HepG2 (cell line): Measurements from ENCODE around the gene DCUN1D2. TPM values are rescaled to one million over a fixed set of nuclear protein-coding genes. Genes with fewer than 3 reads are reported as not detected.

Source experiments
- CC2D1A ChIP-seq: sonication (generic); formaldehyde crosslinking; IDR thresholded peaks from 2 replicates; pipeline ENCODE4 v1.8.1; 2023; ENCODE audit warnings: mild to moderate bottlenecking, missing genetic modification reagents
- CEBPZ ChIP-seq: IDR thresholded peaks from 2 replicates; pipeline ENCODE4 v1.6.1; 2012; ENCODE audit warnings: low read length, improper control_type of control experiment
- DMAP1 ChIP-seq: IDR thresholded peaks from 2 replicates; pipeline ENCODE4 v1.6.1; 2016
- FOXC1 ChIP-seq: sonication (generic); formaldehyde crosslinking; IDR thresholded peaks from 2 replicates; pipeline ENCODE4 v1.8.0; 2022; ENCODE audit warnings: mild to moderate bottlenecking, missing genetic modification reagents, borderline replicate concordance
- GATAD1 ChIP-seq: IDR thresholded peaks from 2 replicates; pipeline ENCODE4 v1.6.1; 2016; ENCODE audit warnings: missing genetic modification reagents, missing compliant biosample characterization
- KLF6 ChIP-seq: IDR thresholded peaks from 2 replicates; pipeline ENCODE4 v1.8.0; 2016; ENCODE audit warnings: missing biosample characterization, missing genetic modification reagents
- MYPOP ChIP-seq: sonication (generic); formaldehyde crosslinking; IDR thresholded peaks from 2 replicates; pipeline ENCODE4 v1.8.1; 2023; ENCODE audit warnings: mild to moderate bottlenecking, moderate library complexity, missing genetic modification reagents
- NBN ChIP-seq: fragments of 450-650 bp; conservative IDR thresholded peaks from 2 replicates; pipeline ENCODE4 v1.6.1; 2017
- PHF8 ChIP-seq: sonication (generic); formaldehyde crosslinking; IDR thresholded peaks from 2 replicates; pipeline ENCODE4 v1.5.0; 2020; ENCODE audit warnings: missing genetic modification reagents
- RARA ChIP-seq: IDR thresholded peaks from 2 replicates; pipeline ENCODE4 v1.6.1; 2016; ENCODE audit warnings: missing genetic modification reagents, missing compliant biosample characterization
- RELA ChIP-seq: sonication (generic); formaldehyde crosslinking; IDR thresholded peaks from 2 replicates; pipeline ENCODE4 v1.4.0; 2020; ENCODE audit warnings: missing genetic modification reagents
- RFX5 ChIP-seq: IDR thresholded peaks from 2 replicates; pipeline ENCODE4 v1.6.1; 2011; ENCODE audit warnings: low read depth, low read length, improper control_type of control experiment
- SMAD9 ChIP-seq: sonication (generic); formaldehyde crosslinking; IDR thresholded peaks from 2 replicates; pipeline ENCODE4 v1.5.1; 2020; ENCODE audit warnings: mild to moderate bottlenecking, missing genetic modification reagents
- SMARCC2 ChIP-seq: fragments of 450-650 bp; IDR thresholded peaks from 2 replicates; pipeline ENCODE4 v1.6.1; 2017; ENCODE audit warnings: antibody characterized with exemption, mild to moderate bottlenecking
- TGIF2 ChIP-seq: IDR thresholded peaks from 2 replicates; pipeline ENCODE4 v1.6.1; 2016; ENCODE audit warnings: control low read depth, missing compliant biosample characterization
- TMF1 ChIP-seq: sonication (generic); formaldehyde crosslinking; IDR thresholded peaks from 2 replicates; pipeline ENCODE4 v1.8.1; 2022; ENCODE audit warnings: low read depth, missing genetic modification reagents
- ZNF207 ChIP-seq: fragments of 450-650 bp; IDR thresholded peaks from 2 replicates; pipeline ENCODE4 v1.6.1; 2016; ENCODE audit warnings: antibody characterized with exemption, borderline replicate concordance
- ZNF280B ChIP-seq: sonication (generic); formaldehyde crosslinking; IDR thresholded peaks from 2 replicates; pipeline ENCODE4 v1.5.0; 2020; ENCODE audit warnings: missing genetic modification reagents, mild to moderate bottlenecking, borderline replicate concordance
- ZNF362 ChIP-seq: sonication (generic); formaldehyde crosslinking; IDR thresholded peaks from 2 replicates; pipeline ENCODE4 v1.4.0; 2020; ENCODE audit warnings: missing genetic modification reagents, mild to moderate bottlenecking, borderline replicate concordance
- ZNF367 ChIP-seq: sonication (generic); formaldehyde crosslinking; IDR thresholded peaks from 2 replicates; pipeline ENCODE4 v1.4.0; 2020; ENCODE audit warnings: missing genetic modification reagents, borderline replicate concordance
- ZNF501 ChIP-seq: sonication (generic); formaldehyde crosslinking; IDR thresholded peaks from 2 replicates; pipeline ENCODE4 v1.5.1; 2020; ENCODE audit warnings: mild to moderate bottlenecking, moderate library complexity, missing genetic modification reagents
- ZNF761 ChIP-seq: sonication (generic); formaldehyde crosslinking; conservative IDR thresholded peaks from 2 replicates; pipeline ENCODE4 v1.4.0; 2020; ENCODE audit warnings: mild to moderate bottlenecking, missing genetic modification reagents
- ZNF800 ChIP-seq: sonication (generic); formaldehyde crosslinking; IDR thresholded peaks from 2 replicates; pipeline ENCODE4 v1.4.0; 2020; ENCODE audit warnings: missing genetic modification reagents
- polyA plus RNA-seq, 8 experiments: library from polyadenylated mRNA; depleted of rRNA in 3 of 8; stranded (reverse) in 7 of 8; unstranded in 1 of 8; fragments of >200 nt; fragmentation: Illumina TruSeq in 4 of 8; extraction: Trizol in 4 of 8; gene quantifications; 2 replicates each; pipeline versions ENCODE4 v1.2.1 to v1.2.3, GENCODE V29; 2011 to 2016; ENCODE audit warnings: low read depth in 4 of 8, missing spikeins in 1 of 8, mixed read lengths in 1 of 8; ENCODE audit not compliant: insufficient read depth in 1 of 8
- total RNA-seq, 5 experiments: library from RNA; depleted of rRNA; stranded (reverse); fragments of >200 nt; fragmentation: Illumina TruSeq; extraction: Trizol; gene quantifications; 2 replicates each; pipeline ENCODE4 v1.2.3, GENCODE V29; 2016; ENCODE audit warnings: low read depth in 1 of 5

The DCUN1D2 gene
- total and polyA plus RNA-seq, 2 of the 13 experiments (the other 11 are each of a cell fraction or from before 2014, with no cell fraction given) = 9.1 to 9.6 TPM

GRCh38 chr13:113493315-113493951, 2.9 kb upstream of the DCUN1D2 start (continued):
- TF ChIP-seq KLF6 (peak; percentile 30; the same call in 1 of the 2 replicates), SMARCC2 (no peak), SMAD9 (CRISPR knock-in tag) (no peak), CEBPZ (no peak), DMAP1 (no peak; the same call in none of the 2 replicates), ZNF800 (CRISPR knock-in tag) (0 out of 2 replicates have a peak, but pooled peaks have one; percentile 37), CC2D1A (CRISPR knock-in tag) (no peak), PHF8 (CRISPR knock-in tag) (no peak), ZNF367 (CRISPR knock-in tag) (no peak), ZNF280B (CRISPR knock-in tag) (no peak), TMF1 (CRISPR knock-in tag) (no peak), ZNF362 (CRISPR knock-in tag) (no peak), RARA (peak; percentile 28; the same call in 1 of the 2 replicates), RFX5 (no peak), NBN (no peak), ZNF501 (CRISPR knock-in tag) (no peak), ZNF207 (no peak), RELA (no peak), MYPOP (peak; percentile 23; the same call in 1 of the 2 replicates), ZNF761 (no peak), FOXC1 (no peak), GATAD1 (CRISPR knock-in tag) (no peak), TGIF2 (peak; percentile 54; the same call in 1 of the 2 replicates)
